Mucosa of stomach (tissue), 1 donor: ENCODE results near the gene FBRS.
"Not testable (repeated sequence)": the region's sequence is repeated elsewhere in the genome, so short reads cannot be mapped to it uniquely, and the experiment has no call there.

ENCODE experiments used
- H3K27me3 ChIP-seq: one replicate; pipeline ENCODE4 v1.7.0; 2013; ENCODE audit warnings: mild to moderate bottlenecking, low read length; ENCODE audit not compliant: control insufficient read depth, insufficient read depth
- H3K36me3 ChIP-seq: one replicate; pipeline ENCODE4 v1.7.0; 2013; ENCODE audit warnings: low read length; ENCODE audit not compliant: control insufficient read depth, insufficient read depth
- H3K4me1 ChIP-seq: one replicate; pipeline ENCODE4 v1.7.0; 2013; ENCODE audit warnings: mild to moderate bottlenecking, low read length; ENCODE audit not compliant: control insufficient read depth, insufficient read depth
- H3K4me3 ChIP-seq: one replicate; pipeline ENCODE4 v1.7.0; 2013; ENCODE audit warnings: low read length
- H3K9ac ChIP-seq: one replicate; pipeline ENCODE4 v1.7.0; 2013; ENCODE audit warnings: mild to moderate bottlenecking, low read length, moderate library complexity
- H3K9me3 ChIP-seq: one replicate; pipeline ENCODE4 v1.7.0; 2013; ENCODE audit warnings: mild to moderate bottlenecking, low read length, moderate library complexity; ENCODE audit not compliant: control insufficient read depth
- donor health status: Pancreatic carcinoma.

Gene FBRS

DNA sequence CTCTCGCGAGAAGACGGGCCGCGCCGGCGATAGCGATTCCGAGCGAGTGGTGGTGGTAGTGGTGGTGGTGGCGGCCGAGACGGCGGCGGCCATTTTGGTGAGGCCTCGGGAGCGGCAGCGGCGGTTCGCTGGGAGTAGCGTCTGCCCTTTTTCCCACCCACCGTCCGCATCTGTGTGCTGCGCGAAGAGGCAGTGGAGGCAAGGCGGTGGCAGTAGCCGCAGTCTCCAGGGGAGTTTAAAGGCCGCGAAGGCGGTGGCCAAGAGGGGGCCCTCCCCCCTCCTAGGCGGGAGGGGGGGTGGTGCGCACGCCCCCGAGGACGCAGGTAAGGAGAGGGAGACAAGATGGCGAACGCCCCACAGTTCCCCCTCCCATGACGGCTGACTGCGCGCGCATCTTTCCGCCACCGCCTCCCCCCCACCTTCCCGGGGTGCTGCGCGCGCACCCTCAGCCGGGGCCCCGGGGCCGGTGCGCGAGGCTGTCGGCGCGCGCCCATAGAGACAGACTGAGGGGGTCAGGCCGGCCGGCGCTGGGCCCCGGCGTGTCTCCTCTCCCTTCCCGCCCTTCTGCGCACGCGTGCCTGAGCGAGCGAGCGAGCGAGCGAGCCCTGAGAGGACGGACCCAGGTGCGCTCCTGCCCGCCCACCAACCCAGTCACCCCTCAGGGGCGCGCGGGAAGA lies 40.0 kb downstream of the FBRS start:
- peaks cover 10% of the 10 kb centered on the region for H3K4me1 ChIP-seq
- H3K9me3 ChIP-seq: no peaks in the 10 kb centered on the region
- H3K27me3 ChIP-seq: no peaks in the 10 kb centered on the region
- peak overlapping the region; percentile 28 for H3K4me3 ChIP-seq
- H3K36me3 ChIP-seq: peaks cover 4% of the 10 kb centered on the region
- H3K9ac ChIP-seq: peak overlapping the region; percentile 97

DNA sequence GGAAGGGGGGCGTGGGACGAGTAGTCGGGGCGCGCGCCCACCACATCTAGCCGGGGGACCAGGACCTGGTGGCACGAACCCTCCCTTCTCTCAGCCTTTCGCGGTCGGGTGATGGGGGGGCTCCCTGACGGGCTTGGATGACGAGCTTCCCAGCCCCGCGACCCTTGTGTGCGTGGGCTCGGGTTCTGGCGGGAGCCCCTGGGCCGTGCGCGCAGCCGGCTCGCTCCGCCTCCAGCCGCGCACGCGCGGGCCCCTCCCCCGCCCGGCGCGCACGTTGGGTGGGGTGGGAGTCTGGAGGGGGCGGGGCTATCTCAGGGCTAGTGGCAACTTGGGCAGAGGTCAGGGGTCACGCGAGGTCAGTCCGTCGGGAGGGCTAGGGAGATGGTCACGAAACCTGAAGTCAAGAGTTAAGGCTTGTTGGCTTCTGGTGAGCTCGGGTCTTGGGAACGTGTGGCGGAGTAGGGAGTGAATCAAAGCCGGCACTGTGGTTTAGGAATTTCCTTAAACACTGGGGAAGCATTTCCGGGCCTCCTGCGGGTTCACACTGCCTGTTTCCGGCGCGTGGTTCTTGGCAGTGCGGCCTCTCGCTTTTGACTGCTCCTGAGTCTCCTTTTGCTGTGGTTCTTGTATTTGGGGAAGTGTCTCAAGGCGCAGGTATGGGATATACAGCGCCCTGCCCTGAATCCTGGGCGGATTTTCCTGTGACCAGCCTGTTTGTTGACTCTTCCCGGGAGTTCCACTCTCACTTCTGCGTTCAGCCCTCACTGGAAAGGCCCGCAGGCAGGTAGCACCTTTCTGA lies 40.8 kb downstream of the FBRS start, which contains the start of gene SRCAP:
Gene SRCAP, plus strand, starts transcription at position 356 of the 799 bp plus-strand sequence. CDS start 1,654 bp downstream, outside the sequence.
- Histone ChIP-seq H3K27me3 (no peaks in the 10 kb centered on the region), H3K9me3 (no peaks in the 10 kb centered on the region), H3K4me3 (peak within 1 kb of the TSS; percentile 28), H3K4me1 (peaks cover 10% of the 10 kb centered on the region), H3K9ac (peak within 1 kb of the TSS; percentile 97), H3K36me3 (peaks cover 4% of the 10 kb centered on the region)

DNA sequence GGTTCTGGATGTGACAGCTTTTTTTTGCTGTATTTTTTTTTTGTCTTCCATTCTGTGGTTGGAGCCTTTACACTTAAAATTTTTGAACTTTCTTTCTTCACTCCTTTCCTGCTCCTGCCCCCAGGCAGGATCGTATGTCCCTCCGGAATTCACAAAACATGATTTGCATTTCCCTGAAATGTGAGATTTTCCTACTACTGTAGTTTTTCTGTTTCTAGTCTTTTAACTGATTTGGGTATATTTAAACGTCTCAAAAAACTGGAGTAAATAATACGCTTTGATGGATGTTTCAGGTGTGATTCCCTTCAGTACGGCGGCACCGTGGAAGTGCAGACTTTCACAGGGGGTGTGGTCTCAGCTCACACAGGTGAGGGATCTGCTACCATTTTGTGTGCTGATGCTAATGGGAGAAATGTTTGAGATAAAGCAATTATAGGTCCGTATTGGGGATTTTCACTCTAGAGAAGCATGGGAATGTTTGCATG lies 41.4 kb downstream of the FBRS start:
- H3K4me3 ChIP-seq: no peak overlapping the region
- H3K27me3 ChIP-seq: no peaks in the 10 kb centered on the region
- peaks cover 10% of the 10 kb centered on the region for H3K4me1 ChIP-seq
- H3K9me3 ChIP-seq: no peaks in the 10 kb centered on the region
- H3K9ac ChIP-seq: peak overlapping the region; percentile 97
- H3K36me3 ChIP-seq: peaks cover 5% of the 10 kb centered on the region

DNA sequence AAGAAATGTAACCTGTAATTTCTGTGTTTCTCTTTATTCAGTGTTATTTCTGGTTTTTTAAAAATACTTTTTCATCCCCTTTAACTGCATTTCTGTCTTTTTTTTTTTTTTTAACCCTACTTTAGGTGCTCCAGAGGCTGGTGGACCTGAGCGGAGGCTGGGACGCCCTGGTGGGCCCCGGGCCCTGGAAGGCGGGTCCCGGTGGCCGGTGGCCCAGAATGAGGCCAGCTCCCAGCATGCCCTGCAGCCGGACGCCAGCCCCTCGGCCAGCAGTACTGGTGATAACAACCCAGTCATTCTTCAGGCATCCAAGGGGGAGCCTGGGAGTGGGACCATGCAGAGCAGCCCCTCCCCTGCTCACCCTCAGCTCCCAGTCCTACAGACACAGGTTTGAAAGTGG lies 42.3 kb downstream of the FBRS start:
- Histone ChIP-seq H3K36me3 (peaks cover 9% of the 10 kb centered on the region), H3K9me3 (no peaks in the 10 kb centered on the region)

DNA sequence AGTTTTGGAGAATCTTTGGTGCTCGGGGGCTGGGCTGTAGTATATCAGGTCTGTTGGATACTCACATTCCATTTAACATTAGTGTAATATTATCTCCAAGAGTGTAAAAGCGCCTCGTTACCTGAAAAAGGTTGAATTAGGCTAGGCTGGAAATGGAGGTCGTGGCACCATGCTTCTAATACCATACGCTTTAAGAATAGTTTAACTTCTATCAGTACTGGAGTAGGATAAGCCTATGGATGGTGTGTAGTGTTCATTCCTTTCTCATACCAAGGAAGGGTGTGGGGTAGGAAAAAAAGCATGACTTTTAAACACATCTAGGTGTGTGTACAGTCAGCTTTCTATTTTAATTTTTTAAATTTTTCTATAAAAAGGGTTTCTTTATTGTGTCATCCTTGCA lies 42.7 kb downstream of the FBRS start:
- Histone ChIP-seq H3K27me3 (no peaks in the 10 kb centered on the region), H3K4me1 (peaks cover 10% of the 10 kb centered on the region), H3K36me3 (peaks cover 12% of the 10 kb centered on the region), H3K4me3 (no peak overlapping the region), H3K9me3 (no peaks in the 10 kb centered on the region), H3K9ac (no peak overlapping the region)

More for the DNA sequence above, 42.3 kb downstream of the FBRS start:
- no peak overlapping the region for H3K9ac ChIP-seq
- no peak overlapping the region for H3K4me3 ChIP-seq
- peaks cover 10% of the 10 kb centered on the region for H3K4me1 ChIP-seq
- no peaks in the 10 kb centered on the region for H3K27me3 ChIP-seq

DNA sequence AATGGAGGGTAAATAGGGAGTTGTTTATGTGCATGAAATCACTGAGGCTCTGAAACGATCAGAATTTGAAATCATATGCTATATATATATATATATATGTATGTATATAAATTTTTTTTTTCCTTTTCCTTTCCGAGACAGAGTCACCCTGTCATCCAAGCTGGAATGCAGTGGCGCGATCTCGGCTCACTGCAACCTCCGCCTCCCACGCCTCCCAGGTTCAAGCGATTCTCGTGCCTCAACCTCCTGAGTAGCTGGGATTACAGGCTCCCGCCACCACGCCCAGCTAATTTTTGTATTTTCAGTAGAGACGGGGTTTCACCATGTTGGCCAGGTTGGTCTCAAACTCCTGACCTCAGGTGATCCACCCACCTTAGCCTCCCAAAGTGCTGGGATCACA lies 44.8 kb downstream of the FBRS start:
- H3K4me1 ChIP-seq, H3K27me3 ChIP-seq, H3K9ac ChIP-seq, H3K4me3 ChIP-seq, H3K9me3 ChIP-seq: not testable (repeated sequence)
- peaks cover 27% of the 10 kb centered on the region for H3K36me3 ChIP-seq

DNA sequence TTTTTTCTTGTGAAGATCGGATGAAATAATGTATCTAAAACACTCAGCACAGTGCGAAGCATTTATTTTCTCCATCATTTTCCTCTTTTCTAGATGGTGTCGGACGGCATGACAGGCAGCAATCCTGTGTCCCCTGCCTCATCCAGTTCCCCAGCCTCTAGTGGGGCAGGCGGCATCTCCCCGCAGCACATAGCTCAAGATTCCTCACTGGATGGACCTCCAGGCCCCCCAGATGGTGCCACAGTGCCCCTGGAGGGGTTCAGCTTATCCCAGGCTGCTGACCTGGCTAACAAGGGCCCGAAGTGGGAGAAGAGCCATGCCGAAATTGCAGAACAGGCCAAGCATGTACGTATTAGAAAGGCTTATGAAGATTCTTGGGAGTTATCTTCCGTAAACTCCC lies 45.7 kb downstream of the FBRS start:
- H3K4me3 ChIP-seq: no peak overlapping the region
- H3K27me3 ChIP-seq: no peaks in the 10 kb centered on the region
- peaks cover 27% of the 10 kb centered on the region for H3K36me3 ChIP-seq
- H3K9me3 ChIP-seq: no peaks in the 10 kb centered on the region
- H3K9ac ChIP-seq: no peak overlapping the region
- peaks cover 7% of the 10 kb centered on the region for H3K4me1 ChIP-seq

DNA sequence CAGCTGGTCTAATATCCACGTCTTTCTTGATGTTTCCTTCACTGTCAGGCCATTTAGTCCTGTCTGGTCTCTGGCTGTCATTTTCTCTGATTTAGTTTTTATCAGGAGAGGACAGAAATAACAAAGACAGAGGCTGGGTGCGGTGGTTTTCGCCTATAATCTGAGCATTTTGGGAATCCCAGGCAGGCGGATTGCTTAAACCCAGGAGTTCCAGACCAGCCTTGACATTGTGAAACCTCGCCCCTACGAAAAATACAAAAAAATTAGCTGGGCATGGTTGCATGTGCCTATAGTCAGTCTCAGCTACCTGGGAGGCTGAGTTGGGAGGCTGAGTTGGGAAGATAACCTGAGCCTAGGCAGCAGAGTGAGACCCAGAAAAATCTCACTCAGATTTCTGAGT lies 47.8 kb downstream of the FBRS start:
- Histone ChIP-seq H3K9ac (no peak overlapping the region), H3K27me3 (no peaks in the 10 kb centered on the region), H3K9me3 (no peaks in the 10 kb centered on the region), H3K4me1 (no peaks in the 10 kb centered on the region), H3K36me3 (peaks cover 39% of the 10 kb centered on the region), H3K4me3 (no peak overlapping the region)

DNA sequence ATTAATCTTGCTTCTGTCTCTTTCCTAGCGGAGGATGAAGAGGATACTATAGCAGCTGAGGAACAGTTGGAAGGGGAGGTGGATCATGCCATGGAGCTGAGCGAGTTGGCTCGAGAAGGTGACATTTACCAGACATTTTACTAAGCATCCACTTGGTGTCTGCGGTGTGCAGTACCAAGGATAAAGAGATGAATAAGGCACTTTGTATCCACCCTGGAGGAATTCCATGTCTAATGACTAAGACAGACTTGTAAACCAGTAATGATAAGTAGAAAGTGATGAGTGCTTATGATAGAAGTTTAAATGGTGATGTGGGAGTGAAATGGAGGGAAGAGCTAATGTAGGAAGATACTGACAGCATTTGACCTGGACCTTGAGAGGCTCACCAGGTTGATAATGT lies 52.7 kb downstream of the FBRS start:
- H3K4me1 ChIP-seq: no peaks in the 10 kb centered on the region
- H3K9me3 ChIP-seq: no peaks in the 10 kb centered on the region

DNA sequence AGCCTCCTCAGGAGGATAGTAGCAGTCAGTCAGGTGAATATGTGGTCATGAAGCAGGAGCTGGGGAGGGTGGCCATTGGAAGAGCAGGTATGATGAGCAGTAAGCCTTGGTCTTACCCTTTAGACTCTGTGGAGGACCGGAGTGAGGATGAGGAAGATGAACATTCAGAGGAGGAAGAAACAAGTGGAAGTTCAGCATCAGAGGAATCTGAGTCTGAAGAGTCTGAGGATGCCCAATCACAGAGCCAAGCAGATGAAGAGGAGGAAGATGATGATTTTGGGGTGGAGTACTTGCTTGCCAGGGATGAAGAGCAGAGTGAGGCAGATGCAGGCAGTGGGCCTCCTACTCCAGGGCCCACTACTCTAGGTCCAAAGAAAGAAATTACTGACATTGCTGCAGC lies 53.5 kb downstream of the FBRS start:
- Histone ChIP-seq H3K36me3 (peaks cover 56% of the 10 kb centered on the region), H3K4me1 (no peaks in the 10 kb centered on the region), H3K9ac (no peak overlapping the region), H3K27me3 (no peaks in the 10 kb centered on the region), H3K4me3 (no peak overlapping the region), H3K9me3 (no peaks in the 10 kb centered on the region)

More for the DNA sequence above, 52.7 kb downstream of the FBRS start:
- Histone ChIP-seq H3K36me3 (peaks cover 58% of the 10 kb centered on the region), H3K4me3 (no peak overlapping the region), H3K27me3 (no peaks in the 10 kb centered on the region), H3K9ac (no peak overlapping the region)

DNA sequence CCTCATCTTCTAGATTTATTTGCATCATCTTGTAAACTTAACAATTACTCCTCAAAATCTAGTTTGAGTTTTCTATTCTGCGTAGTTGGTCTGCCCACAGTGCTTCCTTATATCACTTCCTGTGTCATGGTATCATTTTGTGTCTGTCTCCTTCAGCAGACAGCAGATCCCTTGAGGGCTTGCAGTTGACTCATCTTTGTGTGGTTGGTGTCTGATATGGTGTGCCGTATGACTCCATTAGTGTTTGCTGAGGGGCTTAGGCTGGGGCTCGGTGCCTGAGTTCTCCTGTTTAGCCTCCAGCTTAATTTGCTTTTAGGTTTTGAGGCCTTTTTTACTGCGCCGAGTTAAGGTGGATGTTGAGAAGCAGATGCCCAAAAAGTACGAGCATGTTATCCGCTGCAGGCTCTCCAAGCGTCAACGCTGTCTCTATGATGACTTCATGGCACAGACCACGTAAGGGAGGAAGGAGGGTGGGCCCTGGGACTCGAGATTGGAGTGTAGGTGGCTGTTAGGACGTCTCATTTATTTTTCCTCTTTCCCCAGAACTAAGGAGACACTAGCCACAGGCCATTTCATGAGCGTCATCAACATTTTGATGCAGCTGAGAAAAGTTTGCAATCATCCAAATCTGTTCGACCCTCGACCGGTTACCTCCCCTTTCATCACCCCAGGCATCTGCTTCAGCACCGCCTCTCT lies 57.7 kb downstream of the FBRS start:
- peaks cover 44% of the 10 kb centered on the region for H3K36me3 ChIP-seq

DNA sequence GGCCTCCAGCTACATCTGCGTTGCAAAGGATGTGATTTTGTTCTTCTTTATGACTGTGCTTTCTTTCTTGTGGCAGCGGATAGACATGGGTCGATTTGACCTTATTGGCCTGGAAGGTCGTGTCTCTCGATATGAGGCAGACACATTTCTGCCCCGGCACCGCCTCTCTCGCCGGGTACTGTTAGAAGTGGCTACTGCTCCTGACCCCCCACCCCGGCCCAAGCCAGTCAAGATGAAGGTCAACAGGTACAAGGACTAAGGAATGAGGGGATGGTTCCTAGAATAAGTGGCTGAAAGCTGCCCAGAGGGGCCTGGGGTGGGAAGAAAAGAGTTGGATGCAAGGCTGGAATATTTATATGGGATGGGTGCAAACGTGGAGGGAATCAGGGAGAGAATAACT lies 61.9 kb downstream of the FBRS start:
- Histone ChIP-seq H3K27me3 (no peaks in the 10 kb centered on the region), H3K9me3 (no peaks in the 10 kb centered on the region), H3K4me3 (no peak overlapping the region), H3K36me3 (peaks cover 45% of the 10 kb centered on the region), H3K4me1 (no peaks in the 10 kb centered on the region), H3K9ac (no peak overlapping the region)

More for the DNA sequence above, 57.7 kb downstream of the FBRS start:
- no peaks in the 10 kb centered on the region for H3K27me3 ChIP-seq
- H3K9ac ChIP-seq: no peak overlapping the region
- H3K9me3 ChIP-seq: no peaks in the 10 kb centered on the region
- H3K4me3 ChIP-seq: no peak overlapping the region
- no peaks in the 10 kb centered on the region for H3K4me1 ChIP-seq
